GM13977 (cell line): ENCODE results near the gene NHERF1.

Experiments used
- DNase-seq: peaks from one replicate; pipeline ENCODE4 v3.0.0; 2012; ENCODE audit warnings: low spot score
- CTCF ChIP-seq: IDR thresholded peaks from 2 replicates; pipeline ENCODE4 v1.5.1; 2012; ENCODE audit warnings: mild to moderate bottlenecking, control low read depth; ENCODE audit not compliant: insufficient read depth; ENCODE audit errors: extremely low read depth, missing control alignments
- in situ Hi-C: fragments of 300-500 bp; cut with MboI; formaldehyde crosslinking; loops from one replicate; pipeline ENCODE4 v1.12.0; 2022; ENCODE audit warnings: low sequenced_read_pairs, low pct_unique_long_range_greater_than_20kb, mixed read lengths, inconsistent platforms; ENCODE audit not compliant: unreplicated experiment

The NHERF1 gene

GRCh38 chr17:74803971-74804370 is 55.5 kb downstream of the NHERF1 start:
- DNase-seq = no peak
- TF ChIP-seq CTCF = no peak
- in situ Hi-C loops = no loop called here

- TF ChIP-seq CTCF = no peak
- in situ Hi-C loops = no loop called here
- DNase-seq = no peak
Measured at GRCh38 chr17:74804683-74805082, 56.3 kb downstream of the NHERF1 start.

- no peak for TF ChIP-seq CTCF
- no peak for DNase-seq
- in situ Hi-C loops = no loop called here
Measured at GRCh38 chr17:74805591-74805991, 57.2 kb downstream of the NHERF1 start.

- TF ChIP-seq CTCF = no peak
- DNase-seq = no peak
- in situ Hi-C loops = no loop called here
Measured at GRCh38 chr17:74806334-74806733, 57.9 kb downstream of the NHERF1 start.

GRCh38 chr17:74807441-74807840 is 59.0 kb downstream of the NHERF1 start:
- no peak for TF ChIP-seq CTCF
- no peak for DNase-seq
- in situ Hi-C loops = no loop called here

- no peak for TF ChIP-seq CTCF
- in situ Hi-C loops = no loop called here
- DNase-seq = no peak
Measured at GRCh38 chr17:74807925-74808324, 59.5 kb downstream of the NHERF1 start.
